Natural killer cell (primary cell): ENCODE results near the gene LDB2. TPM values are rescaled to one million over a fixed set of nuclear protein-coding genes. Genes with fewer than 3 reads are reported as not detected.

Experiments
- ATAC-seq, 3 donors: fragments of 150-1000 bp in 2 of 3; fragments of 200-7000 bp in 1 of 3; cut with Tn5 transposase; 1 replicate in 1 of 3; 2 replicates in 2 of 3; pipeline ENCODE4 v1.10.0; 2021; ENCODE audit warnings: mild to moderate bottlenecking in 2 of 3, moderate library complexity in 2 of 3
- DNase-seq, 2 donors: peaks; one replicate each; pipeline versions ENCODE4 v3.0.0 to v3.0.0-alpha.2; 2013 to 2021; ENCODE audit warnings: mixed read lengths in 1 of 2
- H3K27ac ChIP-seq: one replicate; pipeline ENCODE4 v1.5.1; 2013; ENCODE audit warnings: mild to moderate bottlenecking, low read length
- H3K27me3 ChIP-seq: one replicate; pipeline ENCODE4 v1.6.1; 2013; ENCODE audit warnings: low read length; ENCODE audit not compliant: control insufficient read depth, insufficient read depth
- H3K36me3 ChIP-seq: one replicate; pipeline ENCODE4 v1.6.1; 2013; ENCODE audit warnings: low read length; ENCODE audit not compliant: control insufficient read depth, insufficient read depth
- H3K4me1 ChIP-seq: one replicate; pipeline ENCODE4 v1.6.1; 2013; ENCODE audit warnings: low read length; ENCODE audit not compliant: control insufficient read depth, insufficient read depth
- H3K4me3 ChIP-seq: one replicate; pipeline ENCODE4 v1.5.1; 2013; ENCODE audit warnings: low read length
- H3K9me3 ChIP-seq: one replicate; pipeline ENCODE4 v1.6.1; 2013; ENCODE audit warnings: low read length; ENCODE audit not compliant: control insufficient read depth, insufficient read depth
- H3K27ac Mint-ChIP-seq, 2 donors: one replicate each; pipeline ENCODE4 v1.8.0; 2022; ENCODE audit warnings: mild to moderate bottlenecking in 2 of 2, mixed read lengths in 2 of 2, moderate library complexity in 1 of 2
- H3K27me3 Mint-ChIP-seq, 2 donors: one replicate each; pipeline ENCODE4 v1.8.0; 2022; ENCODE audit warnings: low read depth in 2 of 2, mixed read lengths in 2 of 2
- H3K36me3 Mint-ChIP-seq: one replicate; pipeline ENCODE4 v1.8.0; 2022; ENCODE audit warnings: mixed read lengths
- H3K4me1 Mint-ChIP-seq, 2 donors: one replicate each; pipeline ENCODE4 v1.8.0; 2022; ENCODE audit warnings: mixed read lengths in 2 of 2
- H3K4me3 Mint-ChIP-seq: one replicate; pipeline ENCODE4 v1.8.0; 2022; ENCODE audit warnings: mild to moderate bottlenecking, moderate library complexity, mixed read lengths
- H3K9me3 Mint-ChIP-seq, 2 donors: one replicate each; pipeline ENCODE4 v1.8.0; 2022; ENCODE audit warnings: mixed read lengths in 2 of 2
- CTCF ChIP-seq: fragments of 200-600 bp; IDR thresholded peaks from one replicate; pipeline ENCODE4 v1.8.0; 2022; ENCODE audit warnings: antibody characterized with exemption
- WGBS: methylation state at CpG from one replicate; pipeline ENCODE4 v1.1.7; 2013; ENCODE audit warnings: missing lambda C conversion rate; ENCODE audit not compliant: insufficient coverage; 5-methylcytosine and 5-hydroxymethylcytosine counted together
- intact Hi-C: fragments of 100-400 bp; cut with micrococcal nuclease; formaldehyde crosslinking; loops from one replicate; pipeline ENCODE4 v1.14.2; 2022
- total RNA-seq, 4 donors: library from RNA; stranded (reverse); fragments of 120-200 nt in 1 of 4; gene quantifications; one replicate each; pipeline versions ENCODE4 v1.2.3 to v1.2.4, GENCODE V29; 2013 to 2022

Gene LDB2
- total RNA-seq, 3 donors from 2014 or later (not counting 1 experiment from before 2014, with no cell fraction given), result 8.2 to 14.2 (median 13.6) TPM

GRCh38 chr4:16846540-16847117 is 51.8 kb downstream of the LDB2 start:
- no peaks in the 10 kb centered on the region for H3K9me3 ChIP-seq
- no peak overlapping the region for H3K4me3 Mint-ChIP-seq
- intact Hi-C loops, result no loop called here
- ATAC-seq, result no peak
- peaks cover 0 to 8% of the 10 kb centered on the region in 2 donors for H3K4me1 Mint-ChIP-seq
- no peaks in the 10 kb centered on the region for H3K4me1 ChIP-seq
- no peaks in the 10 kb centered on the region for H3K27me3 ChIP-seq
- no peaks in the 10 kb centered on the region for H3K27me3 Mint-ChIP-seq
- H3K4me3 ChIP-seq, result no peak overlapping the region
- H3K9me3 Mint-ChIP-seq, result no peaks in the 10 kb centered on the region
- WGBS, result 93% methylated on average over 1 of the region's 2 CpGs
- H3K27ac ChIP-seq, result no peak overlapping the region
- no peak overlapping the region for H3K27ac Mint-ChIP-seq
- DNase-seq, result no peak
- no peaks in the 10 kb centered on the region for H3K36me3 Mint-ChIP-seq
- TF ChIP-seq CTCF, result no peak
- no peaks in the 10 kb centered on the region for H3K36me3 ChIP-seq

GRCh38 chr4:16844816-16845586 is 53.4 kb downstream of the LDB2 start:
- H3K4me1 Mint-ChIP-seq, result peaks cover 0 to 6% of the 10 kb centered on the region in 2 donors
- no peak overlapping the region for H3K27ac ChIP-seq
- no peaks in the 10 kb centered on the region for H3K4me1 ChIP-seq
- no peak for DNase-seq
- intact Hi-C loops, result no loop called here
- 89% methylated on average over 5 of the region's 6 CpGs for WGBS
- H3K36me3 ChIP-seq, result no peaks in the 10 kb centered on the region
- no peak overlapping the region for H3K4me3 ChIP-seq
- no peaks in the 10 kb centered on the region for H3K9me3 Mint-ChIP-seq
- no peak for ATAC-seq
- no peaks in the 10 kb centered on the region for H3K9me3 ChIP-seq
- H3K4me3 Mint-ChIP-seq, result no peak overlapping the region
- no peaks in the 10 kb centered on the region for H3K36me3 Mint-ChIP-seq
- no peak overlapping the region for H3K27ac Mint-ChIP-seq
- H3K27me3 Mint-ChIP-seq, result no peaks in the 10 kb centered on the region
- no peaks in the 10 kb centered on the region for H3K27me3 ChIP-seq
- TF ChIP-seq CTCF, result no peak

- Histone ChIP-seq H3K9me3 (no peaks in the 10 kb centered on the region), H3K27ac (no peak overlapping the region), H3K4me1 (no peaks in the 10 kb centered on the region), H3K4me3 (no peak overlapping the region), H3K27me3 (no peaks in the 10 kb centered on the region), H3K36me3 (no peaks in the 10 kb centered on the region)
- peaks cover 0 to 6% of the 10 kb centered on the region in 2 donors for H3K4me1 Mint-ChIP-seq
- H3K27me3 Mint-ChIP-seq, result no peaks in the 10 kb centered on the region
- intact Hi-C loops, result no loop called here
- 79% methylated on average over 5 of the region's 6 CpGs for WGBS
- no peaks in the 10 kb centered on the region for H3K36me3 Mint-ChIP-seq
- no peak for TF ChIP-seq CTCF
- H3K9me3 Mint-ChIP-seq, result no peaks in the 10 kb centered on the region
- ATAC-seq (no peak), DNase-seq (no peak)
- H3K27ac Mint-ChIP-seq, result no peak overlapping the region
- H3K4me3 Mint-ChIP-seq, result no peak overlapping the region
These were observed 54.5 kb downstream of the LDB2 start for GRCh38 chr4:16843831-16844508.
